ENCODE measurements around the gene LCLAT1.

- TF ChIP-seq CTCF (IDR thresholded peaks at IDR 0.05): no peak
- no peak for TF ChIP-seq POLR2A (IDR thresholded peaks at IDR 0.05; ENCODE audit: low read length)
- TF ChIP-seq NR3C1 (IDR thresholded peaks at IDR 0.05): no peak
- TF ChIP-seq MAX (IDR thresholded peaks at IDR 0.05): no peak
Measured at GRCh38 chr2:30486655-30487054, 39.6 kb downstream of the LCLAT1 start.
